Body of pancreas (tissue), 4 donors: ENCODE results near the gene SPHK2.

ENCODE experiments used
- POLR2A ChIP-seq, 3 donors: fragments of 450-650 bp; IDR thresholded peaks; one replicate each; pipeline ENCODE4 v1.6.1; 2016; ENCODE audit warnings: antibody characterized with exemption in 3 of 3, mild to moderate bottlenecking in 2 of 3
- TF ChIP-seq, protein P1 (sequence below), 7 experiments: fragments of 450-650 bp in 4 of 7; fragments of 200-600 bp in 3 of 7; sonication (generic) in 3 of 7; IDR thresholded peaks; one replicate each; pipeline ENCODE4 v1.5.1; 2016 to 2019; ENCODE audit warnings: antibody characterized with exemption in 7 of 7

DNA sequence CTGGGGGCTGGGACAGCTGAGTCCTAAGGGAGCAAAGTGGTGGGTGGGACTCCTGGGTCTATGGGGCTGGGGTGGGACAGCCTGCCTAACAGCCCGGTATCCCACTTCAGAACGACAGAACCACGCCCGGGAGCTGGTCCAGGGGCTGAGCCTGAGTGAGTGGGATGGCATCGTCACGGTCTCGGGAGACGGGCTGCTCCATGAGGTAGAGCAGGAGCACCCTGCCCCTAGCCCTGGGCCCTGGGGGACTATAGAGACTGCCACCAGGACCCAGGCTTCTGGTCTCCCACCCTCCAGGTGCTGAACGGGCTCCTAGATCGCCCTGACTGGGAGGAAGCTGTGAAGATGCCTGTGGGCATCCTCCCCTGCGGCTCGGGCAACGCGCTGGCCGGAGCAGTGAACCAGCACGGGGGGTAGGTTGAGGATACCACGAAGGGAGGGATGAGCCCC lies 8.6 kb downstream of the SPHK2 start:
- TF ChIP-seq, protein P1, sequence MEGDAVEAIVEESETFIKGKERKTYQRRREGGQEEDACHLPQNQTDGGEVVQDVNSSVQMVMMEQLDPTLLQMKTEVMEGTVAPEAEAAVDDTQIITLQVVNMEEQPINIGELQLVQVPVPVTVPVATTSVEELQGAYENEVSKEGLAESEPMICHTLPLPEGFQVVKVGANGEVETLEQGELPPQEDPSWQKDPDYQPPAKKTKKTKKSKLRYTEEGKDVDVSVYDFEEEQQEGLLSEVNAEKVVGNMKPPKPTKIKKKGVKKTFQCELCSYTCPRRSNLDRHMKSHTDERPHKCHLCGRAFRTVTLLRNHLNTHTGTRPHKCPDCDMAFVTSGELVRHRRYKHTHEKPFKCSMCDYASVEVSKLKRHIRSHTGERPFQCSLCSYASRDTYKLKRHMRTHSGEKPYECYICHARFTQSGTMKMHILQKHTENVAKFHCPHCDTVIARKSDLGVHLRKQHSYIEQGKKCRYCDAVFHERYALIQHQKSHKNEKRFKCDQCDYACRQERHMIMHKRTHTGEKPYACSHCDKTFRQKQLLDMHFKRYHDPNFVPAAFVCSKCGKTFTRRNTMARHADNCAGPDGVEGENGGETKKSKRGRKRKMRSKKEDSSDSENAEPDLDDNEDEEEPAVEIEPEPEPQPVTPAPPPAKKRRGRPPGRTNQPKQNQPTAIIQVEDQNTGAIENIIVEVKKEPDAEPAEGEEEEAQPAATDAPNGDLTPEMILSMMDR (IDR thresholded peaks at IDR 0.05) = no peak
- TF ChIP-seq POLR2A (IDR thresholded peaks at IDR 0.05) = no peak
